Measurements from ENCODE around the gene MIS12. TPM values are rescaled to one million over a fixed set of nuclear protein-coding genes. Genes with fewer than 3 reads are reported as not detected.

Gene MIS12, protein sequence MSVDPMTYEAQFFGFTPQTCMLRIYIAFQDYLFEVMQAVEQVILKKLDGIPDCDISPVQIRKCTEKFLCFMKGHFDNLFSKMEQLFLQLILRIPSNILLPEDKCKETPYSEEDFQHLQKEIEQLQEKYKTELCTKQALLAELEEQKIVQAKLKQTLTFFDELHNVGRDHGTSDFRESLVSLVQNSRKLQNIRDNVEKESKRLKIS
- total RNA-seq, result 10 to 100 TPM; 27.1 to 28.9 TPM
- 34.3 TPM for polyA plus RNA-seq (2013, experiment 1 of 2)
- polyA plus RNA-seq (2013, experiment 2 of 2), result 31.9 TPM
- long read RNA-seq, experiment 1, partial matches to known transcripts, result 3 of 20 reads
- long read RNA-seq, experiment 1, other reads (novel, unspliced or antisense), result 11 of 20 reads
- long read RNA-seq, experiment 2, transcript MIS12-202 (2 exons, 2,204 nt), result minor isoform, 11 of 49 reads
- long read RNA-seq, experiment 2, transcript MIS12-206 (3 exons, 2,691 nt), result major isoform, 15 of 49 reads
- long read RNA-seq, experiment 2, partial matches to known transcripts, result 4 of 49 reads
- long read RNA-seq, experiment 2, other reads (novel, unspliced or antisense), result 16 of 49 reads
- long read RNA-seq, experiment 3, transcript MIS12-202 (2 exons, 2,204 nt), result major isoform, 70 of 145 reads
- long read RNA-seq, experiment 3, transcript MIS12-206 (3 exons, 2,691 nt), result minor isoform, 45 of 145 reads
- long read RNA-seq, experiment 3, partial matches to known transcripts, result 6 of 145 reads
- long read RNA-seq, experiment 3, other reads (novel, unspliced or antisense), result 18 of 145 reads
- long read RNA-seq, experiment 4, transcript MIS12-206 (3 exons, 2,691 nt), result minor isoform, 19 of 57 reads
- long read RNA-seq, experiment 4, transcript MIS12-202 (2 exons, 2,204 nt), result major isoform, 24 of 57 reads
- long read RNA-seq, experiment 4, partial matches to known transcripts, result 6 of 57 reads
- long read RNA-seq, experiment 4, other reads (novel, unspliced or antisense), result 6 of 57 reads

DNA sequence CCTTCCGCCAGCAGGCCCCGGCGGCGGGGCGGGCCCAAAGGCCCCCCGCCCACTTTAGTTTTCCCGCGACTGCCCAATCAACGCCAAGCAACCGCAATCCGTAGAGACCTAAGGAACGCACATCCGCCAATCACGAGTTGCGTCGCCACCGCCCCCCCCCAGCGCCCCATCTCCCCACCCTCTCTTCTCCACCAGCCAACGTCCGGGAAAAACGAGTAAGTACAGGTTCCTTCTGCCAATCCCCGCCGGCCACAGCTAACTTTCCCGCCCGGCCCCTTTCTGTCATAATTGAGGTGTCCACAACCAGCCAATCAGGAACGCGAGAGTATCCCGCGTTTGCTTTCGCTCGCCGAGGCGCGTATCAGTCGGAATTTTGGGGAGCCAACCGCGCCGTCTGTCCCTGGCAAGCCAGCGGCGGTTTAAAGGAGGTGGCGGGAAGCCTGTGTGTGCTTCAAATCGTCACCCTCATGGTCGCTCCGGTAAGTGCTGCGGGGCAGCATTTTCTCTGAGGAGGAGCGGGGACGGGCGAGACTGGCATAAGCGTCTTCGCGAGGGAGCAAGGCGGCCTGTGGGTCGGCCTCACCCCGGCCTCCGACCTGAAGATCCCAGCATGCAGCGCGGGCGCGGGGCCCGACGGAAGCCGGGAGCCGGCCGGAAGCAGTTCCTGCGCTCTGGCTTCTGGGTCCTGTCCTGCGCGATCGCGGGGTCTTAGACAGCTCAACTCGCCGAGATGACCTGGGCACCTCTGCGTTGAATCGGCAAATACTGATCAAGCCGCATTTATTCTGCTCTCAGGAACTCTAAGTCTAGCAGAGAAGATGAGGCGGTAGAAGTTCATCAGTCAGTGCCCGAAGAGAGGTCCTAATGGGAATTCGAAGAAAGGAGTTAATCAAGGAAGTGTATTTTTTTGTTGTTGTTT, at the start of gene MIS12:
Gene MIS12, plus strand, starts transcription at position 361 of the 919 bp plus-strand sequence. CDS start 2,297 bp downstream, outside the sequence.
- H3K27ac ChIP-seq (ENCODE audit: low read depth, low read length), result peak within 1 kb of the TSS; percentile 100
- 0 to 2% methylated on average over 20 to 67 of the region's 77 CpGs for WGBS, 2 experiments (ENCODE audit: insufficient coverage in 1 of 2, insufficient read length in 1 of 2)
- no peaks in the 10 kb centered on the region for H3K9me3 Mint-ChIP-seq
- H3K9ac ChIP-seq (ENCODE audit: extremely low read depth, low read length, poor library complexity, severe bottlenecking), result peak within 1 kb of the TSS; percentile 99
- H3K4me3 Mint-ChIP-seq, result peak within 1 kb of the TSS; percentile 94
- no peaks in the 10 kb centered on the region for H3K27me3 ChIP-seq (ENCODE audit: control insufficient read depth, insufficient read depth, low read length, poor library complexity, severe bottlenecking)
- peaks cover 66% of the 10 kb centered on the region for H3K36me3 Mint-ChIP-seq (ENCODE audit: low read depth)
- TF ChIP-seq, protein P1, sequence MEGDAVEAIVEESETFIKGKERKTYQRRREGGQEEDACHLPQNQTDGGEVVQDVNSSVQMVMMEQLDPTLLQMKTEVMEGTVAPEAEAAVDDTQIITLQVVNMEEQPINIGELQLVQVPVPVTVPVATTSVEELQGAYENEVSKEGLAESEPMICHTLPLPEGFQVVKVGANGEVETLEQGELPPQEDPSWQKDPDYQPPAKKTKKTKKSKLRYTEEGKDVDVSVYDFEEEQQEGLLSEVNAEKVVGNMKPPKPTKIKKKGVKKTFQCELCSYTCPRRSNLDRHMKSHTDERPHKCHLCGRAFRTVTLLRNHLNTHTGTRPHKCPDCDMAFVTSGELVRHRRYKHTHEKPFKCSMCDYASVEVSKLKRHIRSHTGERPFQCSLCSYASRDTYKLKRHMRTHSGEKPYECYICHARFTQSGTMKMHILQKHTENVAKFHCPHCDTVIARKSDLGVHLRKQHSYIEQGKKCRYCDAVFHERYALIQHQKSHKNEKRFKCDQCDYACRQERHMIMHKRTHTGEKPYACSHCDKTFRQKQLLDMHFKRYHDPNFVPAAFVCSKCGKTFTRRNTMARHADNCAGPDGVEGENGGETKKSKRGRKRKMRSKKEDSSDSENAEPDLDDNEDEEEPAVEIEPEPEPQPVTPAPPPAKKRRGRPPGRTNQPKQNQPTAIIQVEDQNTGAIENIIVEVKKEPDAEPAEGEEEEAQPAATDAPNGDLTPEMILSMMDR (conservative IDR thresholded peaks at IDR 0.05), result no peak
- H3K36me3 ChIP-seq (ENCODE audit: control insufficient read depth, insufficient read depth, low read length), result peaks cover 66% of the 10 kb centered on the region
- H3K9me3 ChIP-seq (ENCODE audit: control insufficient read depth, low read length), result no peaks in the 10 kb centered on the region
- no peaks in the 10 kb centered on the region for H3K27me3 Mint-ChIP-seq (ENCODE audit: insufficient read depth)
- no peaks in the 10 kb centered on the region for H3K4me1 ChIP-seq (ENCODE audit: control insufficient read depth, insufficient read depth, low read length)
- peak within 1 kb of the TSS; percentile 100 for H3K27ac Mint-ChIP-seq
- DNase-seq, result peak; percentile 100
- H3K4me1 Mint-ChIP-seq, result peaks cover 12% of the 10 kb centered on the region
- H3K4me3 ChIP-seq (ENCODE audit: low read length), result peak within 1 kb of the TSS; percentile 99

DNA sequence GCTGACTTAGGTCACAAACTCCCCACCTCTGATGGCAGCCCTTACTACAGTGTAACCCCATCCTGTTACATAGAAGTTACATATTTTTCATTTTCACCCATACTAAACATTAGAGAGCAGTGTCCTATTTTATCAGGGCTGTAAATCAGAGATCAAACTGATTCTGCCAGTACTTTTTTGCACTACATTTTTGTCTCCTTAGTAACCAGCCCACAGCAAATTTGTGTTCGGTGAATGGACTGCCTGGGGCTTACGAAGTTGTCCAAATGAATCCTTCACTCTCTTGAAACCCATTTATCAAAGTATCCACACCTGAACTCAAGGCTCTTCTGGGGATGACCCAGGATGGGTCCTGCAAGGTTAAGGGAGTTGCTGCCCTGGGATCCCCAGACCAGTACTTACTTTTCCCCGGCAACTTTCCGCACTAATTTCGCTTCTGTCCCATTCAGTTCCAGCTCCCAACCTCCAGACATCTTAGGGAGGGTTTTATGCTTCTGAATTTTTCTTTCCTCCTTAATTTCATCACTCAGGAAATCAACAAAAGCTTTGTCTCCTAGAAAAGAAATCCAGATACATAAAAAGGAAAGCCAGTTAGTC, 48.5 kb upstream of the MIS12 start:
- H3K27me3 ChIP-seq (ENCODE audit: control insufficient read depth, insufficient read depth, low read length, poor library complexity, severe bottlenecking), result no peaks in the 10 kb centered on the region
- Mint-ChIP-seq H3K27ac (peak overlapping the region; percentile 79), H3K4me3 (peak overlapping the region; percentile 73), H3K4me1 (peaks cover 12% of the 10 kb centered on the region), H3K36me3 (ENCODE audit: low read depth) (peaks cover 44% of the 10 kb centered on the region), H3K9me3 (no peaks in the 10 kb centered on the region), H3K27me3 (ENCODE audit: insufficient read depth) (no peaks in the 10 kb centered on the region)
- no peak for DNase-seq
- H3K4me3 ChIP-seq (ENCODE audit: low read length), result peak overlapping the region; percentile 99
- peaks cover 50% of the 10 kb centered on the region for H3K36me3 ChIP-seq (ENCODE audit: control insufficient read depth, insufficient read depth, low read length)
- H3K9me3 ChIP-seq (ENCODE audit: control insufficient read depth, low read length), result no peaks in the 10 kb centered on the region
- WGBS, 2 experiments (ENCODE audit: insufficient coverage in 1 of 2, insufficient read length in 1 of 2), result 54 to 66% methylated on average over 4 to 5 of the region's 5 CpGs
- TF ChIP-seq, protein P1 (conservative IDR thresholded peaks at IDR 0.05), result no peak
- peak overlapping the region; percentile 85 for H3K9ac ChIP-seq (ENCODE audit: extremely low read depth, low read length, poor library complexity, severe bottlenecking)
- H3K27ac ChIP-seq (ENCODE audit: low read depth, low read length), result no peak overlapping the region
- H3K4me1 ChIP-seq (ENCODE audit: control insufficient read depth, insufficient read depth, low read length), result no peaks in the 10 kb centered on the region

Data from endodermal cell (in vitro differentiated cells).